ENCODE measurements around the gene LDHA.

DNA sequence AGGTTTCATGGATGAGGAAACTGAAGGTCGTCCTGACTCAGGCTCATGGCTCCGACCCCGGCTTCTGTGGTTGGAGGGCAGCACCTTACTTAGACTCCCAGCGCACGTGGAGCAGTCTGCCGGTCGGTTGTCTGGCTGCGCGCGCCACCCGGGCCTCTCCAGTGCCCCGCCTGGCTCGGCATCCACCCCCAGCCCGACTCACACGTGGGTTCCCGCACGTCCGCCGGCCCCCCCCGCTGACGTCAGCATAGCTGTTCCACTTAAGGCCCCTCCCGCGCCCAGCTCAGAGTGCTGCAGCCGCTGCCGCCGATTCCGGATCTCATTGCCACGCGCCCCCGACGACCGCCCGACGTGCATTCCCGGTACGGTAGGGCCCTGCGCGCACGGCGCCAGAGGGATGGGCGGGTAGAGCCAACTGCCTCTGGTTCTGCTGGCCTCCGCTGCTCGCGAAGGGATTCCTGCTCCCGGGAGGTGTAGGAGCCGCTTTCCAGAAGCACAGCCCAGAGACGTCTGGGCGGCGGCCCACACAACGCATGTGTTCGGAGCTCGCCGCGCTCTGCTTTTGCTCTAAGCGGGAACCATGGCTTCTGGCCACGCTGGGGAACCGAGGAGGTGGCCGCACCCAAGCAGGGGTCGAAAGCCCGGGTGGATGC is at the start of gene LDHA:
- peak; percentile 100 for TF ChIP-seq POLR2A (IDR thresholded peaks at IDR 0.05)
- no peak for TF ChIP-seq CTCF (IDR thresholded peaks at IDR 0.05)
